Subcutaneous abdominal adipose tissue (tissue), 5 donors: ENCODE results near the gene SRPK3.
"Not testable (repeated sequence)": the region's sequence is repeated elsewhere in the genome, so short reads cannot be mapped to it uniquely, and the experiment has no call there.

Experiments used
- H3K27ac ChIP-seq: one replicate; pipeline ENCODE4 v1.7.0; 2013; ENCODE audit warnings: low read depth, mild to moderate bottlenecking, inconsistent platforms, low read length, moderate library complexity
- H3K27me3 ChIP-seq, 5 donors: one replicate each; pipeline ENCODE4 v1.7.0; 2013; ENCODE audit warnings: low read length in 5 of 5, inconsistent platforms in 1 of 5; ENCODE audit not compliant: control insufficient read depth in 5 of 5, insufficient read depth in 4 of 5
- H3K36me3 ChIP-seq, 5 donors: one replicate each; pipeline ENCODE4 v1.7.0; 2013; ENCODE audit warnings: low read length in 5 of 5; ENCODE audit not compliant: control insufficient read depth in 5 of 5, insufficient read depth in 5 of 5
- H3K4me1 ChIP-seq, 5 donors: one replicate each; pipeline ENCODE4 v1.7.0; 2013; ENCODE audit warnings: low read length in 5 of 5, mild to moderate bottlenecking in 3 of 5, moderate library complexity in 1 of 5; ENCODE audit not compliant: control insufficient read depth in 5 of 5, insufficient read depth in 5 of 5
- H3K4me3 ChIP-seq, 5 donors: one replicate each; pipeline ENCODE4 v1.7.0; 2013; ENCODE audit warnings: low read length in 5 of 5, low read depth in 1 of 5
- H3K9ac ChIP-seq, 5 donors: one replicate each; pipeline ENCODE4 v1.7.0; 2013; ENCODE audit warnings: low read length in 5 of 5, mild to moderate bottlenecking in 4 of 5, moderate library complexity in 3 of 5
- H3K9me3 ChIP-seq, 5 donors: one replicate each; pipeline ENCODE4 v1.7.0; 2013; ENCODE audit warnings: low read length in 5 of 5; ENCODE audit not compliant: control insufficient read depth in 5 of 5
- donor health status: healthy.
- donor health status: healthy.
- donor health status: healthy.
- donor health status: healthy.
- donor health status: healthy.

SRPK3 gene

DNA sequence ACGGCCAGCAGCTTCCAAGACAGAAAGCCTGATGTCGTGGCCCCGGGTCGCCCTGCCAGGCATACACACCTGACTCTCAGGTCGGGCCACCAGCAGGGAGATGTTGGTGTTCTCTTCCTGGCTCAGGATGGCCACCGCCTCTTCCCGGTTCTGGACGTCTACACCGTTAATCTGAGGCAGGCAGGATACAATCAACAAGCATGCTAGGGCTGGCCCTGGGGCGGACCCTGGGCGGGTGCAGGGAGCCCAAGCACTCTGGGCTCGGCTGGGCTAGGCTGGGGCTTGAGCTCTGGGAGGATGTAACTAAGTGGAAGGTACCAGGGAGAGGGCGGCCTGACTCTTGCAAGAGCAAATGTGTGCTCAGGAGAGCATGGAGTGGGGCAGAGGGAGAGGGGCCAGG, 24.6 kb downstream of the SRPK3 start:
- H3K27me3 ChIP-seq, result peaks cover 6 to 40% (median 26%) of the 10 kb centered on the region in 5 donors

DNA sequence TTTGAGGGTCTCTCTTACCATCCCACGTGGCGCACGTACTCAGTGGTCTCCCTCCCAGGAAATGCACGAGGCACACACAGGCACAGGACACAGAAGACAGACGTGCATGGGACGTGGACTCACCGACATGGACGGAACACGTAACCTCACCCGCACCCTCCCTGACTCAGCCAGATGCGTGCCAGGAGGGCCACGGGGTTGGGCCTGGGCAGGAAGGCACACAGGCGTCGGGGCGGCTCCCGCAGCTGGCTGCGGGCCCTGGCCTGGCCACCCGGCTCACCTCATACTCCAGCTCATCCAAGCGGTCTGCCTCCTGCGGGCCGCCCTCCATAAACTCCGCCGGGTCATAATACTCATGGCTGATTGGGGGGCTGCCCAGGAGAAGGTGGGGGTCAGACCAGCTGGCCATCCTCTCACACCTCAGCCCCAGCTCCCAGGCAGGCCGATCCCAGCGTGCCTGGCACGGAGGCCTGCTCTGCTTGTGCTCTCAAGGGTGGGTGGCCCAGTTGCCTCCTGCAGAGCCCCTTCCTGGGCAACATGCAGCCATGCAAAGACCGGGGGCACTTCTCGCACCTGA, 26.2 kb downstream of the SRPK3 start:
- Histone ChIP-seq H3K27ac (no peak overlapping the region), H3K9me3 (peaks cover 0 to 13% (median 0%) of the 10 kb centered on the region in 5 donors), H3K9ac (no peak overlapping the region), H3K4me1 (no peaks in the 10 kb centered on the region), H3K27me3 (peaks cover 4 to 41% (median 26%) of the 10 kb centered on the region in 5 donors), H3K36me3 (no peaks in the 10 kb centered on the region), H3K4me3 (no peak overlapping the region)

More for the DNA sequence above, 24.6 kb downstream of the SRPK3 start:
- no peak overlapping the region for H3K4me3 ChIP-seq
- H3K9ac ChIP-seq, result no peak overlapping the region
- no peaks in the 10 kb centered on the region for H3K36me3 ChIP-seq
- H3K4me1 ChIP-seq, result peaks cover 0 to 5% (median 4%) of the 10 kb centered on the region in 5 donors
- H3K9me3 ChIP-seq, result peaks cover 0 to 12% (median 0%) of the 10 kb centered on the region in 5 donors
- no peak overlapping the region for H3K27ac ChIP-seq

DNA sequence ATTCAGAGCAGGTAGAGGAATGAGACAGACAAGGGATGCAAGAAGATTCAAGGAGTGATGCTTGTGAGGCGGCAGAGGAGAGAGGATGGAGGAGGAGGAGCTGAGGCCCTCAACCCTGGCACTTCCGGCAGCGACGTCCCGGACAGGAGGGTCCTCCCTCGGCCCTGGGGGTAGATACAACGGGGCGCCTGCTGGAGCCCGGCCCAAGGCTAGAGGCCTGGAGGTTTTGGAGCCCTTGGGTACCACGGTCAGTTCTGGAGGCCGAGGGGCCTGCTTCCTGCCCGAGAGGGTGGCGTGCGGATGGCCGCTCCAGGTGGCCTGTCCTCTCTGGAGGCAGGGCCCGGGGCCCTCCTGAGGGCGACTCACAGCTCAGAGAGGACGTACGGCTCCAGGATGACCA, 27.1 kb downstream of the SRPK3 start:
- Histone ChIP-seq H3K36me3 (no peaks in the 10 kb centered on the region), H3K9ac (no peak overlapping the region), H3K9me3 (peaks cover 0 to 16% (median 0%) of the 10 kb centered on the region in 5 donors)

DNA sequence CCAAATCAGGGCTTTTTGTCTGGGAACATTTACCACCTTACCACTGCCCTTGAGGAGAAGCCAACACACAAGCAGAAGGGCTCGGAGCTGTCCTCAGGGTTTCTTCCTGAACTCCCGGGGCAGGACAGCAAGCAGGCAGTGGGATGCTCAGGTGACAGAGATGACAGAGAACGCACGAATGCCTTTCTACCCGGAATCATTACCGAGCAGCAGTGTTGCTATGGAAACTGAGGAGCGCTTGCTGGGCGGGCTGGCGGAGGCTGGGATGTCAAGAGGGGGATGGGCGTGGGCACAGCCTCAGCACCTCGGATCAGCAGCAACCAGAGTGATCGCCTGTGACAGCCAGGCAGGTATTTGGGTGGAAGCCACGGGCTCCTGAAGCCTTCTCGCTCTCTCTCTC, 31.4 kb downstream of the SRPK3 start:
- no peak overlapping the region for H3K27ac ChIP-seq
- H3K4me3 ChIP-seq, result no peak overlapping the region
- H3K27me3 ChIP-seq, result peaks cover 12 to 39% (median 31%) of the 10 kb centered on the region in 5 donors
- H3K9ac ChIP-seq, result no peak overlapping the region
- H3K36me3 ChIP-seq, result no peaks in the 10 kb centered on the region
- peaks cover 0 to 5% (median 0%) of the 10 kb centered on the region in 5 donors for H3K4me1 ChIP-seq
- H3K9me3 ChIP-seq, result peaks cover 0 to 14% (median 0%) of the 10 kb centered on the region in 5 donors

More for the DNA sequence above, 27.1 kb downstream of the SRPK3 start:
- Histone ChIP-seq H3K27me3 (peaks cover 11 to 45% (median 31%) of the 10 kb centered on the region in 5 donors), H3K4me1 (no peaks in the 10 kb centered on the region), H3K27ac (no peak overlapping the region), H3K4me3 (no peak overlapping the region)

DNA sequence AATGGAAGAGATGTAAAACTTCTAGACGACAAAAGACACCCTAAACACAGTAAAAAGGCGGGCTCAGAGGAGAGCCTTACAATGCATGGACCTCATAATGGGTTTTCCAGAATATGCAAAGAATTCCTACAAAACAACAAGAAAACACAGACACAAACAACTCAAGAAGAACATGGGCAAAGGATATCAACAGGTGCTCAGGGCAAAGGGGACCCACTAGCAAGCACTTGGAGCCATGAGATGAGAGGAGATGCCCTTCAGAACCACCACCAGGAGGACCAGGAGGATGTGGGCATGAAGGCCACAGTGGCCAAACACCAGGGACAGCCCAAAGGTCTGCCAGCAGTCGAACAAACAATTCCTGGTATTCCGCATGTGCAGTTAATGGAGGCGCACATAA, 32.3 kb downstream of the SRPK3 start:
- no peak overlapping the region for H3K4me3 ChIP-seq
- H3K36me3 ChIP-seq, result no peaks in the 10 kb centered on the region
- H3K4me1 ChIP-seq, result peaks cover 0 to 5% (median 0%) of the 10 kb centered on the region in 5 donors
- H3K27me3 ChIP-seq, result peaks cover 12 to 42% (median 32%) of the 10 kb centered on the region in 5 donors
- peaks cover 0 to 14% (median 0%) of the 10 kb centered on the region in 5 donors for H3K9me3 ChIP-seq
- H3K9ac ChIP-seq, result no peak overlapping the region
- no peak overlapping the region for H3K27ac ChIP-seq

DNA sequence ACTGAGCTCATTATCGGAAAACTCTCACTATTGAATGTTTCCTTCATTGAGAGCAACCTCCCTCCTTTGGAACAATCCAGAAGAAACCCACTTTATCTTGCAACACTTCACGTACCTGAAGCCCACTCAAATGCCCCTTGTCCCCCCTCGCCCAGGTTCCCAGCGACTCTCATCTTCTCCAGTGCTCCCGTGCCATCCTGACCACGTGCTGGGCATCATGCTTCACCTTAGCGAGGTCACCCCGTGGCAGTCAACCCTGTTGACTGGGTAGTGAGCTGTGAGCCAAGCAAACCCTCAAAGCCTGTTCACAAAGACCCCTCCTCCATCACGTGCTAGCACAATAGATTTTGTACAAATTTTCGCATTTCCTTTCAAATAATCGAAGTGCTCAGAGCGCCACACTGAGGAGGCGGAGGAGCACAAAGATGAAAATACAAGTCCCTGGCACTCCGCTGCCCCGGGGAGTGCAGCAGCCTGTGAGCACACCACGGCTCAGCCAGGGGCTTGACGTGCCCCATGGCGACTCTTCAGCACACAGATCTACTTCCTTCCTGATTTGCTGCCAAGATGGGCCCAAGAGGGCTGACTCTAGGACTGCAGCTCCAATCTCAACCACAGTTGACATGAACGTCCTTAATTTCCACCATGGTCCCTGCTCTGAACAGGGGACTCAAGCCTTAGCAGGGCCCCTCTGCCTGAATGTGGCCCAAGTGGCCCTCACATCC, 33.9 kb downstream of the SRPK3 start:
- H3K4me1 ChIP-seq, result peaks cover 0 to 17% (median 9%) of the 10 kb centered on the region in 5 donors
- no peak overlapping the region for H3K27ac ChIP-seq
- no peak overlapping the region for H3K9ac ChIP-seq
- no peaks in the 10 kb centered on the region for H3K36me3 ChIP-seq
- H3K4me3 ChIP-seq, result no peak overlapping the region
- peaks cover 19 to 43% (median 25%) of the 10 kb centered on the region in 5 donors for H3K27me3 ChIP-seq
- peaks cover 0 to 11% (median 0%) of the 10 kb centered on the region in 5 donors for H3K9me3 ChIP-seq

GRCh38 chrX:153816831-153817690, 36.2 kb downstream of the SRPK3 start:
- Histone ChIP-seq H3K27me3 (peaks cover 18 to 40% (median 28%) of the 10 kb centered on the region in 5 donors), H3K4me3 (no peak overlapping the region)

DNA sequence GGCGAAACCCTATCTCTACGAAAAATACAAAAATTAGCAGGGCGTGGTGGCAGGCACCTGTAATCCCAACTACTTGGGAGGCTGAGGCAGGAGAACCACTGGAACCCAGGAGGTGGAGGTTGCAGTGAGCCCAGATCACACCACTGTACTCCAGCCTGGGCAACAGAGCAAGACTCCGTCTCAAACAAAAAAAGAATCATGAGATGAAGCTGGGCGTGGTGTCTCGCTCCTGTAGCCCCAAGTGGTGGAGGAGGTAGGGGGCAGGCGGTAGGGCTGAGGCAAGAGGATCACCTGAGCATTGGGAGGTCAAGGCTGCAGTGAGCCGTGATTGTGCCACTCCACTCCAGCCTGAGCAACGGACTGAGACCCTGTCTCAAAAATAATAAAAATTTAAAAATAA, 37.2 kb downstream of the SRPK3 start:
- H3K9ac ChIP-seq, H3K36me3 ChIP-seq, H3K4me3 ChIP-seq, H3K9me3 ChIP-seq, H3K27ac ChIP-seq: not testable (repeated sequence)
- Histone ChIP-seq H3K27me3 (peaks cover 11 to 34% (median 26%) of the 10 kb centered on the region in 5 donors), H3K4me1 (peaks cover 0 to 17% (median 9%) of the 10 kb centered on the region in 5 donors)

More at GRCh38 chrX:153816831-153817690, 36.2 kb downstream of the SRPK3 start:
- no peaks in the 10 kb centered on the region for H3K36me3 ChIP-seq
- H3K9ac ChIP-seq, result no peak overlapping the region
- no peak overlapping the region for H3K27ac ChIP-seq
- H3K4me1 ChIP-seq, result peaks cover 0 to 17% (median 9%) of the 10 kb centered on the region in 5 donors
- H3K9me3 ChIP-seq, result peaks cover 0 to 3% (median 0%) of the 10 kb centered on the region in 5 donors

GRCh38 chrX:153818571-153819383, 37.9 kb downstream of the SRPK3 start:
- no peaks in the 10 kb centered on the region for H3K36me3 ChIP-seq
- H3K9me3 ChIP-seq, result no peaks in the 10 kb centered on the region
- peaks cover 0 to 17% (median 9%) of the 10 kb centered on the region in 5 donors for H3K4me1 ChIP-seq
- no peak overlapping the region for H3K9ac ChIP-seq
- H3K27ac ChIP-seq, result no peak overlapping the region
- peaks cover 11 to 32% (median 30%) of the 10 kb centered on the region in 5 donors for H3K27me3 ChIP-seq
- peak overlapping the region in 4 of 5 donors; percentile 31 to 60 (median 45) for H3K4me3 ChIP-seq
